Right ventricle myocardium inferior (tissue), 1 donor: ENCODE measurements around the gene TYW1. TPM values are rescaled to one million over a fixed set of nuclear protein-coding genes. Genes with fewer than 3 reads are reported as not detected.
"Not testable (repeated sequence)": the region's sequence is repeated elsewhere in the genome, so short reads cannot be mapped to it uniquely, and the experiment has no call there.

Experiments
- ATAC-seq: fragments of 200-7000 bp; cut with Tn5 transposase; one replicate; pipeline ENCODE4 v1.9.1; 2020; ENCODE audit warnings: mild to moderate bottlenecking, moderate library complexity
- DNase-seq: peaks from one replicate; pipeline ENCODE4 v3.0.0; 2021; ENCODE audit errors: missing footprints
- intact Hi-C: fragments of 100-400 bp; cut with DNase I; formaldehyde crosslinking; loops from one replicate; pipeline ENCODE4 v1.11.0; 2022
- total RNA-seq: library from RNA; stranded (reverse); fragmentation: NEBNext Ultra II Directional; extraction: Animal tissue kit (Norgen Biotek cat#: 25700); gene quantifications from one replicate; pipeline ENCODE4 v1.2.1, GENCODE V29; 2021
- donor health status: DM: no; HTN: yes; CAD: no; lungs with severe emphysema.

The TYW1 gene
- total RNA-seq, 1 donor from 2014 or later, result 10.7 TPM

DNA sequence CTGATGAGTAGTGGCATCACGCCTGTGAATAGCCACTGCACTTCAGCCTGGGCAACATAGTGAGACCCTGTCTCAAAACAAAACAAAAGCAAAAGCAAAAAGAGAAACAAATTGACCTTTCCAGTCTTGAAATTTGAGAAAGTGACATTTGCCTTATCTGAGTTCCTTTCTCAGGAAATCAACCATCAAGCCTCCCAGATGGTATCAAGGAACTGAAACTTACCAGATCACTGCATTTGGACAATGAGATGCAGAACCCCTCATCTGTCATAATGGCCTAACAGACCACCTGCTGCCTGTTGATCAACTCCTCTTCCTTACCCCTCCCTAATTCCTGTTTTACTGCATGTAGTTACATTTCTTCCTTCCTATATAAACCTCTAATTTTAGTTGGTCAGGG lies 16.3 kb upstream of the TYW1 start:
- DNase-seq, intact Hi-C loops, ATAC-seq: not testable (repeated sequence)

DNA sequence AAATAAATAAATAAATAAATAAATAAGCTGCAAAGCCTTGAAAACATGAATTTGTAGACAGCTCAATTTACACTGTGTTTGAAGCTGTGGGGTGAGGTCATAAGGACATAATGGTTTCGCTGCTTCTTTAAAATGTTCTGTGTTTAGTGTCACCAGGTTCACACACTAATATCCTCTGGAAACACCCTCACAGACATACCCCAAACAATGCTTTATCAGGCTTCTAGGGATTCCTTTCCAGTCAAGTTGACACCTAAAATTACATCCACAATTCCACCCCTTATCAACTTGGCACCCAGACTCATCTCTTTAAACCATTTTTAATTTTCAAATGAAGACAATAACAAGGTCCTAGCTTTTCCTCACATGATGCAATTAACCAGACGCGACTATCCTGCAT lies 7.1 kb upstream of the TYW1 start:
- ATAC-seq, DNase-seq, intact Hi-C loops: not testable (repeated sequence)

DNA sequence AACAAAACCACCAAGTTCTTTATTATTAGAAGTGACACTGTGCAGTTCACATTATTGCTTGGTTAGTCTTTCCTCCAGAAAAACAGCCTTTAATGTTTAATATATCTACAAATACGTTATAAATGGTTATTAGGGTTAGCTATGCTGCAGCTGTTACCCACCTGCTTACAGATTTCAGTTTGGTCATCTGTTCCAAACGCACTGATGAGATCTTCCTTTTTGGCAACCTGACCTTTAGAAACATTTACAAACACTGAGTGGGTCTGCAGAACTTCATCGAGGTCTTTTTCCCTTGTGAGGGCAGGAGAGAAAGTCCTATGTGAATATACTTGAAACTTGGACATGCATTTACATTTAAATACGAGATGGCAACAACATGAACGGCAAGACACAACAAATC lies 2.6 kb upstream of the TYW1 start:
- DNase-seq, ATAC-seq: not testable (repeated sequence)
- intact Hi-C loops, result loop anchor here (2.0 kb wide), 1 partner anchor 73 kb away; the partner anchor contains the start of gene TMEM248

DNA sequence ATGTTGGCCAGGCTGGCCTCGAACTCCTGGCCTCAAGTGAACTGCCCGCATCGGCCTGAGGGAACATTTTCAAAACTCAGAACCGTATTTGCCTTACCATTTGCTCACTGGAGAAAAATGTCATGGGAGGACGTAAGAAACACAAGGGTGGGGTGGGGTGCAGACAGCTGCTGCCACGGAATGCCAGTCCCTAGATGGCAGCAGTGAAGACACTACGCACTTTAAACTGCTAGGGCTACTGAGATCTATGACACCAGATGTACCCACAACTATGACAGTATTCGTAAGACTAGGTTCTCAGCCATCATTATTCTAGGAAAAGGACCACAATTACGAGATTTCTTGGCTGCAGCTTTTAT lies 2.0 kb upstream of the TYW1 start:
- DNase-seq (peak; percentile 77), ATAC-seq (peak; percentile 74)
- intact Hi-C loops, result loop anchor here (2.0 to 5.0 kb wide), 2 partner anchors 74 to 152 kb away; partner anchors contain the start of gene TMEM248

DNA sequence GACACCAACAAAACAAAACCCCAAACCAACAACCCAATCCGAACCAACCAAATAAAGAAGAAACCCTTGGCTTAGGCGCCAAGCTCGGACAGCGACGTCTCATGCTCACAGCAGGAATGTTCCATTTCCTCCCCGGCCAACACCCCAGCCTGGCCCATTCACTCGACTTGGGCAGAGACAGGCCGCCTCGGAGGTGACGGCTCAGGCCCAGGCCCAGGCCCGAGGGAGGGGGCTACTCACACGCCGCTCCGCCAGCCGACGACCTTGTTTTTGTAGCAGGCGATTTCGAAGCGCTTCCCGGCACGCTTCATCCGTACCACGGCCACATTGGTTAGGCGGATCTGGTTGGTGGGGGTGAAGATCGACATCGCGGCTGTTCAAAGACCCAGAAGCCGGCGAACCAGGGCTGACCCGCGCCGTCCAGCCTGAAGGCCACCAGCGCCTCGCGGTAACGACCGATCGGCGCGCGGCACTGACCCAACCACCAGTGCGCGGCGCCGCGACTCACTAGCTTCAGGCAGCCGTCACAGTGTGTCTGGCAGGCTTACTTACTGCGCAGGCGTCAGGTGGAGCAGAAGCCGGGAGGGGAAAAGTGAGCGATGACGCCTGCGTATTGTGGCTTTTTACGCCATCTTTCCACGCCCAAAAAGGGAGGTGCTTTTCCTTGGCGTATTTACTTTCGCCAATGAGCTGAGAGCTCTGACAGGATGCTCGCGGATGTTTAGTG lies 1.4 kb upstream of the TYW1 start, which contains the start of gene SBDS:
SBDS (minus strand) TSS at position 537 of the 727 bp plus-strand sequence; CDS start at position 368, 169 bp downstream.
- ATAC-seq (peak; percentile 91), DNase-seq (peak; percentile 97)
- intact Hi-C loops, result loop anchor here (2.0 to 5.0 kb wide), 2 partner anchors 74 to 153 kb away; partner anchors contain the start of gene TMEM248

DNA sequence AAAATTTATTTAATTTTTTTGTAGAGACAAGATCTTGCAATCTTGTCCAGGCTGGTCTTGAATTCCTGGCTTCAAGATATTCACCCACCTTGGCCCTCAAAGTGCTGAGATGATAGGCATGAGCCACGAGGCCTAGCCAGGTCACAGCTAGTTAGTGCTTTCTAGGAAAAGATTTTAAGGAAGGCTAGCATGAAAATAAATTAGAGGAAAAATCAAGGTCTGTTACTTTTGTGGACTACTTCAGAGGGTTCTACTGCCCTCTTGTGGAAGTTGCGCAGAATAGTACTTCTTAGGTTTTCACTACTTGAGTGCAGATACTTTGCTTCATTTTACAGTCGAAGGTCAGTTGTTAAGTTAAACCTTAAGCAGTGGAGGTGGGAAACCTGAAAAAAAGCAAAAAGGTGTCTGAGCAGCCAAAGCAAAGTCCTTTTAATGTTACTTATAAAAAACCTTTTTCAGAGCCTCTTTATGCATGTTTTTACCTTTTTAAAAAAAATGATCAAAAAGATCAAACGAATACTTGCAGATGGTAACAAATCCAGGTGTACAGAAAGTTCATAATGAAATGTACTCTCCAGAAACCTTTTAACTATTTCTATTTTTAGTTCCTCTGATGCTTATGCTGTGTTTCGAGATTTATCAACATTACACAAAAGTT lies 4.1 kb downstream of the TYW1 start:
- ATAC-seq, DNase-seq, intact Hi-C loops: not testable (repeated sequence)

DNA sequence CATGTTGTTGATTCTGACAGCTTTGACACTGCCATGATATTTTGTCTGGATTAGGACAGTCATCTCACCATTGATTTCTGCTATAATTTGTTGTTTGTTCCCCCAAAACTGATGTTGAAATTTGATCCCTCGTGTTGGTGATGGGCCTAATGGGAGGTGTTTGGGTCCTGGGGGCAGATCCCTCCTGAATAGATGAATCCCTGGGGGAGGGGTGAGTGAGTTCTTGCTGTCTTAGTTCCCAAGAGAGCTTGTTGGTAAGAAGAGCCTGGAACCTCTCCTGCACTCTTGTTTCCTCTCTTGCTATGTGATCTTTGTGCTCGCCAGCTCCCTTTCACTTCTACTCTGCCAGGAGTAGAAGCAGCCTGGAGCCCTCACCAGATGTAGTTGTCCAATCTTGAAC lies 7.5 kb downstream of the TYW1 start:
- DNase-seq, intact Hi-C loops, ATAC-seq: not testable (repeated sequence)

DNA sequence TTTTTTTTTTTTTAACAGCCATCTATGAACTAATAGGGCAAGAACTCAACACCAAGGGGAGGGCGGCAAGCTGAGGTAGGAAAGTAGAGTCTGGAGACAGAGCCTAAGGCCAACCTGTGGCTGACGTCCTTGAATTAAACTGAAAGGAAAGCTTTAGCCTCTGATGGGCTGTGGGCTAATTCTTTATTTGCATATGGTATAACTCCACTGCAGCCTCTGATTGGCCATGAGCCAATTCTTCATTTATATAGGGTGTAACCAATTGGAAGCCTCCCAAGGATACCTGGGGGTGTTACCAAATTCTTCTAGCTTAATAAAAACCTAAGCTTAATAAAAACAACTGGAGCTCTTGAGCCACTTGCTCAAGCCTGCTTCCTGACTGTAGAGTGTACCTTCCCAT lies 10.3 kb downstream of the TYW1 start:
- intact Hi-C loops, result no loop called here
- no peak for DNase-seq
- ATAC-seq, result no peak

DNA sequence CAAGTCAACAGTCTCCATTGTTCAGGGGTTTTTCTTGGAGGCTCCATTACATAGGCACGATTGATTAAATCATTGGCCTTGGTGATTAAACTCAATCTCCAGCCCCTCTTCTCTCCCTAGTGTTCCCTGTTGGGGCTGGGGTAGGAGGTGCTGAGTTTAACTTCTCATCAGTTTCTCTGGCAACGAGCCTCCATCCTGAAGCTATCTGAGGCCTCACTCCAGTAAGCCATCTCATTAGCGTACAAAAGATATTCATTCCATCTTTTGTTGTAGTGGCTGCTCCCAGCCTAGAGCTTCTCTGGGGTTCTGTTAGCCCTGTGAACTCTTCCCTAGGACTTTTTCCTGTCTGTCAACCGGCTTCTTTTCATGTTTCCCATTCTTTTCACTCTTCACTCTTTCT lies 11.6 kb downstream of the TYW1 start:
- ATAC-seq (no peak), DNase-seq (no peak)
- intact Hi-C loops, result no loop called here

DNA sequence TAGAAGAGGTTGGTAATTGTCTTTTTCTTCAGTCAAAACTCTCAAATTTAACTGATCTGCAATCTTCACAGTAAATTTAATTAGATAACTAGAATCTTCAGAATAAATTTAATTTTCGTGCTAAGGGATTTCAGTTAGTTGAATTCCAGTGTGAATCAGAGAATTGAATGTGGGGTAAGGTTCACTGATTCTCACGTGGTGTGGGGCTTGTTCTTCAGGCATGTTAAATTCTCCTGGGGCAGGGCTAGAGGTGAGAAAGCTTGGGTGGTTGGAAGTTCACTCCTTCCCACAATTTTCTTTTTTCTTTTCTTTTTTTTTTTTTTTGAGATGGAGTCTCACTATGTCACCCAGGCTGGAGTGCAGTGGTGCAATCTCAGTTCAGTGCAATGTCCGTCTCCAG lies 13.0 kb downstream of the TYW1 start:
- DNase-seq, ATAC-seq, intact Hi-C loops: not testable (repeated sequence)

DNA sequence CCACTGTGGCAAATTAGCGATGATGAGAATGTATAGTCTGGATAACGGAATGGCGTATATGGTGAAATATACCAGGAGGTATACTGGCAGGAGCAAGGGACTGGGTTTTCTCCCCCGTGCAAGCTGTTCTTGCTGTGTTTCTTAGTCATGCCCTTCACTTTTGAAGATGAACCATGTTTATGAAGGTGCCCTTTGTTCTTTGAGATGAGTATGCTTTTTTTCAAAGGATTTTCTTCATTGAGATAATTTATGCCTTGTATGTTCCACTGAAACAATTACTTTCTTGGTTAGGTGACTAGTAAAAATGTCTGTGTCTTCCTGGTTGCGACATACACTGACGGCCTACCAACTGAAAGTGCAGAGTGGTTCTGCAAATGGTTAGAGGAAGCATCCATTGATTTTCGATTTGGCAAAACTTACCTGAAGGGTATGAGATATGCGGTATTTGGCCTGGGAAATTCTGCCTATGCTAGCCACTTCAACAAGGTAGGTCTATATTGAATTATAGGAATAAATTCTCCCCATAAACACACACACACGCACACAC lies 17.5 kb downstream of the TYW1 start:
- DNase-seq, intact Hi-C loops, ATAC-seq: not testable (repeated sequence)

DNA sequence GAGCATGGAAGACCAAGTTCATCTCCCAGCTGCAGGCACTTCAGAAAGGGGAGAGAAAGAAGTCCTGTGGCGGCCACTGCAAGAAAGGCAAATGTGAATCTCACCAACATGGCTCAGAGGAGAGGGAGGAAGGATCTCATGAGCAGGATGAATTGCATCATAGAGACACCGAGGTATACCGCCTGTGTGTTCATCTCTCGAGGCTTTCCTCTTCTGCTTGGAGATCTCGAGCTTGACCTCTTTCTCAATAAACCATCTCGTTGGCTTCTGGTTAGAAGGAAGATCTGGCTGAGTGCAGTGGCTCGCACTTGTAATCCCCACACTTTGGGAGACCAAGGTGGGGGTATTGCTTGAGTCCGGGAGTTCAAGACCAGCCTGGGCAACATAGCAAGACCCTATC lies 21.3 kb downstream of the TYW1 start:
- DNase-seq, intact Hi-C loops, ATAC-seq: not testable (repeated sequence)

DNA sequence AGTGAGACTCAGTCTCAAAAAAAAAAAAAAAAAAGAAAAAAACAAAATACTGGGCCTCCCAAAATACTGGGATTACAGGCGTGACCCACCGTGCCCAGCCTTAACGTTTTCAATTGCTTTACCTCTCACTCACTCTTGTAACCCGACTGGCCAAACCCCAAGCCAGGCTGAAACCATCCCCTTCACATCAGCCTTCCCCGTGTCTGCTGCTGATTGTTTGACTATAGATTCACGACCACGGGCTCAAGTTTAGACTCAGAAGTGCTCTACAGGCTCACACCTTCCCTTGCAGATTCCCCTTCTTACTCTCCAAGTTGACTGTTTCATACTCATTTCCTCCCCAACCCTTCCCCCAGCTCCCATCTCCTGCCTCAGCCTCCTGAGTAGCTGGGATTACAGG lies 22.3 kb downstream of the TYW1 start:
- DNase-seq (no peak), ATAC-seq (no peak)
- intact Hi-C loops, result no loop called here

DNA sequence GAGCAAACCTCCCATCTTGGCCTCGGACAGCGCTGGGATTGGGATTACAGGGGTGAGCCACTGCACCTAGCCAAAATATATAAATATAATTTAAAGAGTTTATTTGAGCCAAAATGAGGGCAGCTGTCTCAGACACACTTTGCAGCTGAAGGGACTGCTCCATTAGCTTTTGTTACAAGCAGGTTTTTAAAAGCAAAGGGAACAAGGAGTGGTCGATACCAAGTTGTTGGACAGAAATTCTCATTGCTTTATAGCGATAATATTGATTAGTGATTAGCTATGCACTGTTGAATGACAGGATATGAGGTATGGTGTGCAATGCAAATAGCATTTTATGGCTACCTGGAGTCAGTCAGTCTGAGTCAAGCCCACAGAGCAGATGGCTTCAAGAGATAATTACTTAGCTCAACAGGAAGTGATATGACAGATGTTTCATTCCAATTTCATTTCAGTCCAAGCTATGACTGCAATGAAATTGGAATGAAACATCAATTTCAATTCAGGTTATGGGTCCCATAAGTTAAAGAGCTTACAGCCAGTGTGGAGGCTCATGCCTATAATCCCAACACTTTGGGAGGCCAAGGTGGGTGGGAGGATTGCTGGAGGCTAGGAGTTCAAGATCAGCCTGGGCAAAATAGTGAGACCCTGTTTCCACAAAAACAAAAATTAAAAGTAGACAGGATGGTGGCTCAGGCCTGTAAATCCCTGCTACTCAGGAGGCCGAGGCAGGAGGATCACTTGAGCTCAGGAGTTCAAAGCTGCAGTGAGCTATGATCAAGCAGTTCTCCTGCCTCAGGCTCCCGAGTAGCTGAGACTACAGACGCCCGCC lies 23.1 kb downstream of the TYW1 start:
- DNase-seq (no peak), ATAC-seq (no peak)

DNA sequence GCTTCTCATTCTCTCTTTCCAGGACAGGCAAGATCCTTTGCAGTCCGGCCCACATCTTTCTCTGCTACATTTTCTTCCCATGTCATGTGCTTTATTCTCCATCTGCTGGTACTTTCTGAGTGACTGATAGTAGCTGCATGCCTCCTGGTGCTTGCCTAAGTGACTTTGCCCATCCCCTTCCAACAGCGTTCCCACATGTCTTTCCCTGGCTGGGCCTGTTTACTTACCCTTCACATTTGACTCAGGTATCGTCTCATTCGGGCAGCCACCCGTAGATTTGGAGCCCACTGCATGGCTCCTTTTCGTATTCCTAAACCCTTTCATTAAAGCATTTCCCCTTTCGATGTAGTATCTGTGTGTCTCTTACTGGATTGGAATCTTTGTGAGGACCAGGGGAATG lies 24.6 kb downstream of the TYW1 start:
- DNase-seq (no peak), ATAC-seq (no peak)
- intact Hi-C loops, result no loop called here

More for the DNA sequence above, 23.1 kb downstream of the TYW1 start:
- intact Hi-C loops, result no loop called here

DNA sequence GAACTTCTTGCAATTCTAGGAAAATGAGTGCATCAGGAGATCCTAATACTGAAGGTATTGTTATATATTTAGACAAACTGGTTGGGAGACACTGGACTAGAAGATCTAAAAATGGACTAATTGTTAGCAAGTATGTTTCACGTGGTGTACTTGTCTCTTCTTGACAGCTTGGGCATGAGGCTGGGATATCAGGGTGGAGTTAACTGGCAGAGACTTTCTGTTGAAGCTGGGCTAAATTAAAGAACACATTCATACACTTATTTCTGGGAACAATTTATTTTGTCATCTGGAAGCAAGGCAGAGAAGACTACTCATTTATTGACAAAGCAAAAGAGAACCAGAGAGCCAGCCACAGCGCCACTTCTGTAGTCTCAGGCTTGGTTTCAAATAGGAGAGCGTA lies 25.9 kb downstream of the TYW1 start:
- ATAC-seq (peak; percentile 67), DNase-seq (no peak)
- intact Hi-C loops, result no loop called here

DNA sequence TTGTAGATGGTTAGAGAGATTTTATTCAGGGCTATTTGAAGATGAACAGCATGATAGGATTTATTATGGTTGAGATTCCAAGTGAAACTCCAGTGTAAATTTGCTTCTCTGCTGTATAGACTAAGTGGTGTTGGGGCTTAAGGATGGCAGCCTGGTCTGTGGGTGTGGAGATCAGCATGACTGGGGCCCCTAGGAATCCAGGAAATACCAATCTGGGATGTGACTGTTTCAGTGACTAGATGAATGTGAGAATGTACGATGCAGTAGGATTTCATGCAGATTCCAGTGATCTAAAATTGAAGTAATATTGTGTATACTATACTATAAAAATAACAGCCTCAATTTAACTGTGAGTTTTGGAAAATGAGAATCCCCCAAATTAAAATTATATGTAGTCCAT lies 28.8 kb downstream of the TYW1 start:
- intact Hi-C loops, ATAC-seq, DNase-seq: not testable (repeated sequence)

DNA sequence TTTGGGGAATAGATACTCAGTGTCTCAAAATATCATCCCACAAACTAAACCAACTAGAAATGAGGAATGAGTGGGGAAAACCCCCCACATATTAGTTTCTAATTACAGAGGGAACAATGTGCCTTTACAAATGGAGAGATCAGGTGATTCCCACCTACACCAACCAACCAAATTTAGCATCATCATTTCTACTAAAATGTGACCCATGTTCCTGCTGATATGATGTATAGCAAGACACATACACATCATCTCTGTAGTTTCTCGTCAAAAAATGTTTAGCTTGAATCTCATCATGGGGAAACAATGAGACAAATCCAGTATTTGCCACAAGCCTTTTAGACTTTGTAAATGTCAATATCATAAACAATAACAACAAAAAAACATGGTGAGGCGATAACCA lies 35.1 kb downstream of the TYW1 start:
- ATAC-seq, DNase-seq, intact Hi-C loops: not testable (repeated sequence)

DNA sequence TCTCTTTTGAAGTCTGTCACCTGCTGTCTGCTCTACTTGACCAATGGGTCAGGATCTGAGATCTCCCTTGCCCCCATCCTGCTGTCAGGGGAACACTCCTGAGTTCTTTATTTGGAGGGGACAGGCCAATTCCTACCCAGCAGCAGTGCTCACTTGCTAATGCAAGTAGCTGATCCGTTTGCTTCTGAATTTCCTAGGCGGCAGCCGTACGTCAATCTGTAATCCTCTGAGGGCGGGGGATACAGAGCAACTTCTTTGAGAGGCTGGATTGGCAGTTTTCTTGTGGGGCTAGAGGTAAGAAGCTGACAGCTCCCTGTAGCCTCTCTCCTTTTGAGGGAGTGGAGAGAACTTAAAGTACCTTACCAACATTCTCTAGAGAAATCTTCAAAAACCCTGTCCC lies 36.6 kb downstream of the TYW1 start:
- intact Hi-C loops, result no loop called here
- ATAC-seq, result no peak
- DNase-seq, result no peak
